HTERT RPE-1 (cell line): ENCODE measurements around the gene CNTN1.

Experiments used
- in situ Hi-C: fragments of 300-500 bp; cut with MboI; formaldehyde crosslinking; loops from 4 replicates; pipeline ENCODE4 v1.14.3; 2020; ENCODE audit warnings: low sequenced_read_pairs

CNTN1 gene

GRCh38 chr12:40957417-40957816 is 265.2 kb downstream of the CNTN1 start:
- in situ Hi-C loops = no loop called here

GRCh38 chr12:40959041-40959440 is 266.8 kb downstream of the CNTN1 start:
- in situ Hi-C loops = no loop called here

- in situ Hi-C loops = no loop called here
Measured at GRCh38 chr12:40963751-40964150, 271.5 kb downstream of the CNTN1 start.

- in situ Hi-C loops = no loop called here
Measured at GRCh38 chr12:40969796-40970195, 277.6 kb downstream of the CNTN1 start.

- in situ Hi-C loops = no loop called here
Measured at GRCh38 chr12:40970320-40970907, 278.2 kb downstream of the CNTN1 start.

GRCh38 chr12:40971911-40972310 is 279.7 kb downstream of the CNTN1 start:
- in situ Hi-C loops = no loop called here

- in situ Hi-C loops = no loop called here
Measured at GRCh38 chr12:40976546-40976945, 284.3 kb downstream of the CNTN1 start.

GRCh38 chr12:40980427-40980961 is 288.3 kb downstream of the CNTN1 start:
- in situ Hi-C loops = no loop called here

- in situ Hi-C loops = no loop called here
Measured at GRCh38 chr12:40986001-40986400, 293.8 kb downstream of the CNTN1 start.

GRCh38 chr12:40988355-40988754 is 296.1 kb downstream of the CNTN1 start:
- in situ Hi-C loops = no loop called here

GRCh38 chr12:40988824-40989223 is 296.6 kb downstream of the CNTN1 start:
- in situ Hi-C loops = no loop called here

GRCh38 chr12:40989785-40990184 is 297.5 kb downstream of the CNTN1 start:
- in situ Hi-C loops = no loop called here

- in situ Hi-C loops = no loop called here
Measured at GRCh38 chr12:40992158-40992557, 299.9 kb downstream of the CNTN1 start.

- in situ Hi-C loops = no loop called here
Measured at GRCh38 chr12:40992674-40993073, 300.4 kb downstream of the CNTN1 start.

GRCh38 chr12:40993158-40993557 is 300.9 kb downstream of the CNTN1 start:
- in situ Hi-C loops = no loop called here

GRCh38 chr12:40996091-40996490 is 303.9 kb downstream of the CNTN1 start:
- in situ Hi-C loops = no loop called here

GRCh38 chr12:40999210-40999609 is 307.0 kb downstream of the CNTN1 start:
- in situ Hi-C loops = no loop called here

- in situ Hi-C loops = no loop called here
Measured at GRCh38 chr12:41008472-41008871, 316.2 kb downstream of the CNTN1 start.

GRCh38 chr12:41011939-41012338 is 319.7 kb downstream of the CNTN1 start:
- in situ Hi-C loops = no loop called here

- in situ Hi-C loops = no loop called here
Measured at GRCh38 chr12:41013881-41014642, 321.8 kb downstream of the CNTN1 start.

GRCh38 chr12:41014643-41015020 is 322.4 kb downstream of the CNTN1 start:
- in situ Hi-C loops = no loop called here

GRCh38 chr12:41018010-41018409 is 325.8 kb downstream of the CNTN1 start:
- in situ Hi-C loops = no loop called here
